ENCODE measurements around the gene TMEM200A.

GRCh38 chr6:130459316-130459715, 93.5 kb downstream of the TMEM200A start:
- TF ChIP-seq YY1 (IDR thresholded peaks at IDR 0.05; ENCODE audit: insufficient read depth, insufficient read length) (no peak), SUZ12 (IDR thresholded peaks at IDR 0.05; ENCODE audit: extremely low read depth, insufficient read depth, insufficient read length) (no peak), ZNF274 (IDR thresholded peaks at IDR 0.05; ENCODE audit: low read depth, low read length) (no peak)
